Fibroblast of lung (primary cell): ENCODE measurements around the gene PRKCA. TPM values are rescaled to one million over a fixed set of nuclear protein-coding genes. Genes with fewer than 3 reads are reported as not detected.

ENCODE experiments used
- DNase-seq, 2 donors: peaks; one replicate each; pipeline versions ENCODE4 v3.0.0 to v3.0.0-alpha.2; 2010; ENCODE audit warnings: low read depth in 2 of 2
- H2AFZ ChIP-seq: 2 replicates; pipeline ENCODE4 v1.5.1; 2012; ENCODE audit warnings: low read length, control low read depth, inconsistent platforms
- H3K27ac ChIP-seq: 2 replicates; pipeline ENCODE4 v1.5.1; 2011; ENCODE audit warnings: low read length, control low read depth; ENCODE audit not compliant: insufficient read depth
- H3K27me3 ChIP-seq: 2 replicates; pipeline ENCODE4 v1.5.1; 2011; ENCODE audit warnings: mild to moderate bottlenecking, low read length; ENCODE audit not compliant: control insufficient read depth, insufficient read depth
- H3K36me3 ChIP-seq: 2 replicates; pipeline ENCODE4 v1.5.1; 2011; ENCODE audit warnings: low read length; ENCODE audit not compliant: control insufficient read depth, insufficient read depth
- H3K4me1 ChIP-seq: 2 replicates; pipeline ENCODE4 v1.5.1; 2011; ENCODE audit warnings: low read length; ENCODE audit not compliant: control insufficient read depth, insufficient read depth; ENCODE audit errors: extremely low read depth
- H3K4me2 ChIP-seq: 2 replicates; pipeline ENCODE4 v1.5.1; 2011; ENCODE audit warnings: low read length, control low read depth; ENCODE audit not compliant: insufficient read depth; ENCODE audit errors: extremely low read depth
- H3K4me3 ChIP-seq, 4 experiments: fragments of 200-600 bp in 1 of 4; sonication (generic) in 1 of 4; replicated peaks in 1 of 4; 2 replicates each; pipeline ENCODE4 v1.5.1; 2011 to 2016; ENCODE audit warnings: low read length in 4 of 4, low read depth in 3 of 4, mild to moderate bottlenecking in 3 of 4, control low read depth in 2 of 4, inconsistent platforms in 1 of 4, mixed read lengths in 1 of 4; ENCODE audit not compliant: insufficient read depth in 1 of 4; ENCODE audit errors: control extremely low read depth in 1 of 4
- H3K79me2 ChIP-seq: 2 replicates; pipeline ENCODE4 v1.5.1; 2012; ENCODE audit warnings: mild to moderate bottlenecking, low read length, inconsistent platforms; ENCODE audit not compliant: control insufficient read depth, insufficient read depth
- H3K9ac ChIP-seq: 2 replicates; pipeline ENCODE4 v1.5.1; 2011; ENCODE audit warnings: mild to moderate bottlenecking, low read length, control low read depth; ENCODE audit not compliant: insufficient read depth
- H3K9me3 ChIP-seq: 2 replicates; pipeline ENCODE4 v1.5.1; 2012; ENCODE audit warnings: low read depth, low read length; ENCODE audit not compliant: control insufficient read depth, insufficient read depth
- H4K20me1 ChIP-seq: 2 replicates; pipeline ENCODE4 v1.5.1; 2011; ENCODE audit warnings: low read length; ENCODE audit not compliant: control insufficient read depth, insufficient read depth; ENCODE audit errors: extremely low read depth
- CTCF ChIP-seq, 2 donors: IDR thresholded peaks in 1 of 2; conservative IDR thresholded peaks in 1 of 2; 1 replicate in 1 of 2; 2 replicates in 1 of 2; pipeline ENCODE4 v1.5.1; 2011 to 2012; ENCODE audit warnings: low read length in 2 of 2, control low read depth in 1 of 2, inconsistent platforms in 1 of 2, low read depth in 1 of 2, mild to moderate bottlenecking in 1 of 2
- EZH2 ChIP-seq: IDR thresholded peaks from 2 replicates; pipeline ENCODE4 v1.5.1; 2012; ENCODE audit warnings: low read length, control low read depth, mild to moderate bottlenecking; ENCODE audit errors: missing control alignments
- polyA plus RNA-seq, 2 donors: library from polyadenylated mRNA; depleted of rRNA in 1 of 2; stranded (reverse) in 1 of 2; unstranded in 1 of 2; fragments of >200 nt; gene quantifications; 2 replicates each; pipeline ENCODE4 v1.2.1, GENCODE V29; 2011 to 2012; ENCODE audit warnings: missing spikeins in 1 of 2
- total RNA-seq: library from RNA; depleted of rRNA; stranded (reverse); fragments of >200 nt; gene quantifications from 2 replicates; pipeline ENCODE4 v1.2.1, GENCODE V29; 2014

Gene PRKCA
- total and polyA plus RNA-seq, 2 donors (not counting 1 experiment from before 2014, with no cell fraction given), result 34.0 to 74.2 TPM

GRCh38 chr17:66720027-66720426, 417.6 kb downstream of the PRKCA start:
- no peak for DNase-seq
- no peaks in the 10 kb centered on the region for H3K4me1 ChIP-seq
- no peak overlapping the region for H3K4me3 ChIP-seq
- no peak overlapping the region for H2AFZ ChIP-seq
- no peak overlapping the region for H3K27ac ChIP-seq
- H3K27me3 ChIP-seq, result no peaks in the 10 kb centered on the region
- H3K4me2 ChIP-seq, result no peak overlapping the region
- TF ChIP-seq EZH2, result no peak
- no peak for TF ChIP-seq CTCF (conservative IDR thresholded peaks at IDR 0.05 in 1 of 2, IDR thresholded peaks at IDR 0.05 in 1 of 2; ENCODE audit: low read depth in 1 of 2, low read length in 2 of 2)
- no peaks in the 10 kb centered on the region for H3K36me3 ChIP-seq
- no peak overlapping the region for H3K9ac ChIP-seq
- no peaks in the 10 kb centered on the region for H3K79me2 ChIP-seq
- no peaks in the 10 kb centered on the region for H3K9me3 ChIP-seq
- H4K20me1 ChIP-seq, result no peaks in the 10 kb centered on the region

GRCh38 chr17:66720567-66720966, 418.2 kb downstream of the PRKCA start:
- H3K4me2 ChIP-seq, result no peak overlapping the region
- DNase-seq, result no peak
- no peaks in the 10 kb centered on the region for H3K79me2 ChIP-seq
- H3K36me3 ChIP-seq, result no peaks in the 10 kb centered on the region
- H2AFZ ChIP-seq, result no peak overlapping the region
- no peak for TF ChIP-seq CTCF (conservative IDR thresholded peaks at IDR 0.05 in 1 of 2, IDR thresholded peaks at IDR 0.05 in 1 of 2; ENCODE audit: low read depth in 1 of 2, low read length in 2 of 2)
- TF ChIP-seq EZH2, result no peak
- H3K4me3 ChIP-seq, result no peak overlapping the region
- no peaks in the 10 kb centered on the region for H3K9me3 ChIP-seq
- H3K4me1 ChIP-seq, result no peaks in the 10 kb centered on the region
- no peaks in the 10 kb centered on the region for H3K27me3 ChIP-seq
- no peak overlapping the region for H3K27ac ChIP-seq
- H4K20me1 ChIP-seq, result no peaks in the 10 kb centered on the region
- no peak overlapping the region for H3K9ac ChIP-seq

- Histone ChIP-seq H4K20me1 (no peaks in the 10 kb centered on the region), H3K27me3 (no peaks in the 10 kb centered on the region), H2AFZ (no peak overlapping the region), H3K4me2 (no peak overlapping the region), H3K4me3 (no peak overlapping the region), H3K27ac (no peak overlapping the region), H3K79me2 (no peaks in the 10 kb centered on the region), H3K4me1 (no peaks in the 10 kb centered on the region), H3K9ac (no peak overlapping the region), H3K36me3 (no peaks in the 10 kb centered on the region), H3K9me3 (no peaks in the 10 kb centered on the region)
- TF ChIP-seq CTCF (conservative IDR thresholded peaks at IDR 0.05 in 1 of 2, IDR thresholded peaks at IDR 0.05 in 1 of 2; ENCODE audit: low read depth in 1 of 2, low read length in 2 of 2) (no peak), EZH2 (no peak)
- no peak for DNase-seq
Measured at GRCh38 chr17:66722341-66722740, 419.9 kb downstream of the PRKCA start.
